Epithelial cell of esophagus (primary cell): ENCODE measurements around the gene SNX20.
A peak's percentile ranks its signal among the peaks of the same experiment; 100 is the strongest.

ENCODE experiments used
- DNase-seq: peaks from one replicate; pipeline ENCODE4 v3.0.0; 2010; ENCODE audit warnings: low read depth
- H3K4me3 ChIP-seq: 2 replicates; pipeline ENCODE4 v1.5.1; 2011; ENCODE audit warnings: mild to moderate bottlenecking, low read length, control low read depth
- CTCF ChIP-seq: IDR thresholded peaks from 2 replicates; pipeline ENCODE4 v1.5.1; 2011; ENCODE audit warnings: low read depth, mild to moderate bottlenecking, low read length, control low read depth, inconsistent platforms; ENCODE audit not compliant: insufficient read depth; ENCODE audit errors: missing control alignments

The SNX20 gene

DNA sequence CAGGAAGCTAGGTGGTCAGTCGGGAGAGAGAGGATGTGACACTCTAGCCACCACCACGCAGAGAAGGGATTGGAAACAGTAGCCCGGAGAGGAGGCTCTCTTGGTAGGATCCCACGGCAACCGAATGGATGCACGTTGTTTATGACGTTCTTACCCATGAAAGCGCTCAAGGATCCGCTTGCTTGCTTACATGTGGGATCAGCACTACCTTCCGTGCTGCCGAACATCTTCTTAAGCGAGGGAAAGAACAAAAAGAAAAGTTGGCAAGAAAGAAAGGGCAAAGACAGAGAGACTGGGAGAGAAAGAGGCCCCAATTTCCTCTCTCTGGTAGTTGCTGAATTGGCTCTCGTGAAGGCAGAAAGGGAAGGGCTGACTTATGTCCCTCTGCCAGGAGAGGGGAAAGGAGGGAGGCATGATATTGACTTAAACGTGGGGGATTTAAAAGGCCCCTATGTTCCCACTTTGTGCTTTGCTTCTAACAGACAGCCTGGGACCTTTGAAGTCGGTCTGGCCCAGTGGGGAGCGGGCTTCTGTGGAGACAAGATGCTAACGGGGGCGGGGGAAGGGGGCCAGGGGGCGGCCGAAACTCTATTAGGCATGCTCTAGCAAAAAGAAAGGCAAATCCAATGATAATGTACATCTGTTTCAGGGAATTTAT, 35.4 kb downstream of the SNX20 start:
- no peak for DNase-seq
- no peak overlapping the region for H3K4me3 ChIP-seq
- TF ChIP-seq CTCF: no peak

GRCh38 chr16:50644729-50645128, 36.4 kb downstream of the SNX20 start:
- peak; percentile 50 for DNase-seq
- peak; percentile 56 for TF ChIP-seq CTCF
- no peak overlapping the region for H3K4me3 ChIP-seq

DNA sequence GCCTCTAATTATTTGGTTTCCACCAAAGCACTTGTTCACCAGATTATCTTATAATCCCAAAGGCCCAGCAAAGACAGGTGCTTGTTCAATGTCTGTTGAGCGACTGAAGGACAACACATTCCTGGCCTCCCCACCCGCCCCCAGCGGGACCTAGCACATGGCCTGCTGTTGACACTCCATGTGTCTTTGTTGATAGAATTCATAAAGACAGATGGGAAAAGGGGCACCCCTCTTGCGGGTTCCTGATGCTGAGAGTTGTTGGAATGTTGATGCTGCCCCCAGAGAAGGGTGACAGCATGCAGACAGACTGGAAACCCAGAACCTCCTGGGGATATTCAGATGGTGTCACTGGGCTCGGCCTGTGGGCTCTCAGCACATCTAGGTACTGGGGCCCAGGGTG, 36.9 kb downstream of the SNX20 start:
- no peak for DNase-seq
- no peak for TF ChIP-seq CTCF
- H3K4me3 ChIP-seq: no peak overlapping the region

DNA sequence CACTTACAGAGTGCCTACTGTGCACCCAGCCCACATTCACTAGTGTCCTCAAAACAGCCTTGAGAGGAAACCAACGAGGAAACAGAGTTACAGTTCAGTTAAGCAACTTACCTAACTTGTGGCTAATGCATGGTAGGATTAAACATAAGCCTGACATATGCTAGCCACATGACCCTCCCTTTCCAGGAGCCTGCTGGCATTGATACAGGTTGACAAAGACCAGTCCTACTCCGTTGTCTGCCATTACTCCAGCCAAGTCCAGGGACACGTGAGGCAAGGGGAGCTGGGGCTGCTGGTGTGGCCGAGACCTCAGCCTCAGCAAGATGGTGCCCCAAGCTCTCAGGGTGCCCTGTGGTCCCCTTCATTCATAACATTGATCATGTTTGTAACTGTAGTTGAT, 37.9 kb downstream of the SNX20 start:
- DNase-seq: no peak
- no peak for TF ChIP-seq CTCF
- no peak overlapping the region for H3K4me3 ChIP-seq

- no peak for TF ChIP-seq CTCF
- no peak for DNase-seq
- no peak overlapping the region for H3K4me3 ChIP-seq
These were observed 38.8 kb downstream of the SNX20 start for GRCh38 chr16:50642349-50642748.

DNA sequence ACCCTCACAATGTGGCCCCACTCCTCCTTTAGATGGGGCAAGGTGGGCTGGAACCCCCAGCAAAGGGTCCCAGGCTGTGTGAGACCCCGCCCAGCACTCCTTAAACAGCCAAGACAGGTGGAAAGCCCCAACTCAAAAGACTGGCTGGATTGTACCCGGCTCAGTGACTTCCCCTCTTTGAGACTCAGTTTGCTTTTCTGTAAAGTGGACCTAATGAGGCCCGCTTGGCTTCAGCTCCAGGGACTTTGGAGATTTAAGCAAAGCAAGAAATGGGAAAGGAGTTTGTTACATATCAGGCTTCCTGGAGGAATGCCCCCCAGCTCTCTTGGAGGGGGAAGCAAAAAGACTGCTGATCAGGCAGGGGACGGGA, 39.3 kb downstream of the SNX20 start:
- no peak for DNase-seq
- no peak overlapping the region for H3K4me3 ChIP-seq
- no peak for TF ChIP-seq CTCF
